Transverse colon (tissue), 3 donors: ENCODE results near the gene ASIC2.

Source experiments
- POLR2A ChIP-seq: fragments of 450-650 bp; IDR thresholded peaks from one replicate; pipeline ENCODE4 v1.6.1; 2016; ENCODE audit warnings: antibody characterized with exemption, mild to moderate bottlenecking, moderate library complexity
- TF ChIP-seq, protein P1 (sequence below), 5 experiments: fragments of 200-600 bp in 3 of 5; fragments of 450-650 bp in 2 of 5; sonication (generic) in 3 of 5; IDR thresholded peaks; 1 replicate in 2 of 5; 2 replicates in 3 of 5; pipeline ENCODE4 v1.5.1; 2016 to 2017; ENCODE audit warnings: antibody characterized with exemption in 5 of 5, inconsistent platforms in 3 of 5, mild to moderate bottlenecking in 2 of 5, moderate library complexity in 1 of 5

DNA sequence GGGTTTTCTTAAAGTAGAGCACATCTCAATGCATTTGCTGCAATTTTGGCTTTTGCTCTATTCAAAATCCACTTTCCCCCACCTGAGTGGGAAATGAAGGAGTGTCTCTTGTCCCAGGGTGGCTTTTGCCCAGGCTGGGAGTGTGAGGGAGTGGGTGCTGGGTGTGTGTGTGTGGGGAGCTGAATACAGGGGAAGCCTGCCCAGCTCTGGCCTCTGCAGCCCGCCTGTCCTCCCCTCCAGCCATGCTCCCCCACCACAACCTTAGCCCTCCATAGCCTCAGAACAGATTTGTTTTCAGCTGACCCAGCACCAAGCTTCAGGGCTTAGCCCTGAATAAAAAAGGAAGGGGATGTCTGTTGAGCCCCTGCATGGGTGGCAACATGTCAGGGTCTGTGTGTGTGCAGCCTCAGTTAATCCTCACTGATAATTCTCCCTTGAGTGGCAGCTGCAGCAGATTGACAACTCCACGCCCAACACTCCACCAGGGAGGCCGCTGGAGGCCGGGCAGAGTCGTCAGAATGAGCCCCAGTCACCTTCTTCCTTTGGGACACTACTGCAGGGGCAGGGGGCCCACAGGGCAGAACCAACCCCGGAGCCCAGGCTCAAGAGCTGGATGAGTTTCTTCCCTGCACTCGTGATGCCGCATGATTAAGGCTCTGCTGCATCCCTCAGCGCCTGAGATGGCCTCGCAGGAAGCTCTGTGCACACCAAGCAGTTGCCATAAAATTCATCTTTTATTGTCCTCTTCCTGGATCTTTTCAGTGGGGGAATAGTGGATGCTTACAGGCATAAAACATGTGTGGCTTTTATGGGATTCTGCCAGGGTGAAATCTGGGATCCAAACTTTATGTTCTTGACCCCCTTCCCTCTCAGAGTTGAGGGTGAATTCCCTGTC lies 246.5 kb downstream of the ASIC2 start:
- TF ChIP-seq POLR2A: no peak
- TF ChIP-seq, protein P1, sequence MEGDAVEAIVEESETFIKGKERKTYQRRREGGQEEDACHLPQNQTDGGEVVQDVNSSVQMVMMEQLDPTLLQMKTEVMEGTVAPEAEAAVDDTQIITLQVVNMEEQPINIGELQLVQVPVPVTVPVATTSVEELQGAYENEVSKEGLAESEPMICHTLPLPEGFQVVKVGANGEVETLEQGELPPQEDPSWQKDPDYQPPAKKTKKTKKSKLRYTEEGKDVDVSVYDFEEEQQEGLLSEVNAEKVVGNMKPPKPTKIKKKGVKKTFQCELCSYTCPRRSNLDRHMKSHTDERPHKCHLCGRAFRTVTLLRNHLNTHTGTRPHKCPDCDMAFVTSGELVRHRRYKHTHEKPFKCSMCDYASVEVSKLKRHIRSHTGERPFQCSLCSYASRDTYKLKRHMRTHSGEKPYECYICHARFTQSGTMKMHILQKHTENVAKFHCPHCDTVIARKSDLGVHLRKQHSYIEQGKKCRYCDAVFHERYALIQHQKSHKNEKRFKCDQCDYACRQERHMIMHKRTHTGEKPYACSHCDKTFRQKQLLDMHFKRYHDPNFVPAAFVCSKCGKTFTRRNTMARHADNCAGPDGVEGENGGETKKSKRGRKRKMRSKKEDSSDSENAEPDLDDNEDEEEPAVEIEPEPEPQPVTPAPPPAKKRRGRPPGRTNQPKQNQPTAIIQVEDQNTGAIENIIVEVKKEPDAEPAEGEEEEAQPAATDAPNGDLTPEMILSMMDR (IDR thresholded peaks at IDR 0.05): no peak
